Adipocyte (in vitro differentiated cells): Measurements from ENCODE around the gene LRWD1.
A peak's percentile ranks its signal among the peaks of the same experiment; 100 is the strongest.

Experiments
- DNase-seq: peaks from one replicate; pipeline ENCODE4 v3.0.0-alpha.2; 2015; ENCODE audit warnings: low read depth
- H3K27me3 ChIP-seq: replicated peaks from 2 replicates; pipeline ENCODE4 v1.7.0; 2013; ENCODE audit warnings: mild to moderate bottlenecking, low read length, moderate library complexity; ENCODE audit not compliant: control insufficient read depth, insufficient read depth
- H3K36me3 ChIP-seq: 2 replicates; pipeline ENCODE4 v1.7.0; 2013; ENCODE audit warnings: low read length, mild to moderate bottlenecking, moderate library complexity; ENCODE audit not compliant: control insufficient read depth, insufficient read depth, severe bottlenecking
- H3K4me1 ChIP-seq: 2 replicates; pipeline ENCODE4 v1.7.0; 2013; ENCODE audit warnings: mild to moderate bottlenecking, low read length, moderate library complexity; ENCODE audit not compliant: control insufficient read depth, insufficient read depth
- H3K4me3 ChIP-seq: 2 replicates; pipeline ENCODE4 v1.7.0; 2013; ENCODE audit warnings: mild to moderate bottlenecking, low read length, moderate library complexity
- H3K9ac ChIP-seq: 2 replicates; pipeline ENCODE4 v1.7.0; 2013; ENCODE audit warnings: mild to moderate bottlenecking, low read length, moderate library complexity
- H3K9me3 ChIP-seq: 2 replicates; pipeline ENCODE4 v1.7.0; 2013; ENCODE audit warnings: mild to moderate bottlenecking, low read length, moderate library complexity; ENCODE audit not compliant: control insufficient read depth

The LRWD1 gene

GRCh38 chr7:102456327-102456726, 8.5 kb upstream of the LRWD1 start:
- DNase-seq, result peak; percentile 19
- no peaks in the 10 kb centered on the region for H3K9me3 ChIP-seq
- no peak overlapping the region for H3K4me3 ChIP-seq
- no peak overlapping the region for H3K9ac ChIP-seq
- peaks cover 28% of the 10 kb centered on the region for H3K36me3 ChIP-seq
- no peaks in the 10 kb centered on the region for H3K27me3 ChIP-seq
- H3K4me1 ChIP-seq, result peaks cover 2% of the 10 kb centered on the region

- H3K4me1 ChIP-seq, result no peaks in the 10 kb centered on the region
- H3K9me3 ChIP-seq, result no peaks in the 10 kb centered on the region
- no peak overlapping the region for H3K4me3 ChIP-seq
- peaks cover 28% of the 10 kb centered on the region for H3K36me3 ChIP-seq
- H3K27me3 ChIP-seq, result no peaks in the 10 kb centered on the region
- no peak overlapping the region for H3K9ac ChIP-seq
- DNase-seq, result no peak
These were observed 7.3 kb upstream of the LRWD1 start for GRCh38 chr7:102457352-102457924.

DNA sequence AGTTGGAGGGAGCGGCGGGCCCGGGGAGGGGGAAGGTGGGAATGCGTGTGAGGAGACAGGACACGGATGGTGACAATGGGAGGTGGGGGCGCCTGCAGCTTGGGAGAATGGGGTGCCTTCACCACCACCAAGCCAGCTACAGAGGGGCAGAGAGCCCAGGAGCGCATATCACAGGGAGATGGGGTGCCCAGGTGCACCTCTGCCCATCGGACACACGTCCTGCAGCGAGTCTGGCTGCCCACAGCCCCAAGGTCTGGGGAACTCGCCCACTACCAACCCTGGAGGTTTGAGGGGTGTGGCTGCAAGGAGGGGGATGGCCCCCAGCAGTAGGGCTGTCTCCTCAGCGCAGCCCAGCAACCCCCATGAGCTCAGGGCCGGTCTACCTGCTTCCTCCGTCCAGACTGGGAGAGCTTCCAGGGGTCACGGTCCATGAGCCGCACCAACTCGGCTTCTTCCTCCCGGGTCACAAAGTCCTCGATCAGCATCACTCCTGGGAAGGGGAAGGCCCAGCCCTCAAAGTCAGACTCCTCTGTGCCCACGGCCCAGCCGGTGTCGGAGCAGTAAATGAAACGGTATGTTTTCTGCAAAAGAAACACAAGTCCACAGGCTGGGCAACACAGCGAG, 5.5 kb upstream of the LRWD1 start:
- Histone ChIP-seq H3K9me3 (no peaks in the 10 kb centered on the region), H3K27me3 (no peaks in the 10 kb centered on the region), H3K9ac (no peak overlapping the region), H3K4me3 (no peak overlapping the region), H3K4me1 (peaks cover 9% of the 10 kb centered on the region), H3K36me3 (peaks cover 28% of the 10 kb centered on the region)
- DNase-seq, result no peak

- Histone ChIP-seq H3K4me1 (peaks cover 10% of the 10 kb centered on the region), H3K27me3 (no peaks in the 10 kb centered on the region), H3K4me3 (no peak overlapping the region), H3K36me3 (peaks cover 28% of the 10 kb centered on the region), H3K9ac (no peak overlapping the region), H3K9me3 (no peaks in the 10 kb centered on the region)
- DNase-seq, result no peak
These were observed 4.3 kb upstream of the LRWD1 start for GRCh38 chr7:102460467-102460866.

DNA sequence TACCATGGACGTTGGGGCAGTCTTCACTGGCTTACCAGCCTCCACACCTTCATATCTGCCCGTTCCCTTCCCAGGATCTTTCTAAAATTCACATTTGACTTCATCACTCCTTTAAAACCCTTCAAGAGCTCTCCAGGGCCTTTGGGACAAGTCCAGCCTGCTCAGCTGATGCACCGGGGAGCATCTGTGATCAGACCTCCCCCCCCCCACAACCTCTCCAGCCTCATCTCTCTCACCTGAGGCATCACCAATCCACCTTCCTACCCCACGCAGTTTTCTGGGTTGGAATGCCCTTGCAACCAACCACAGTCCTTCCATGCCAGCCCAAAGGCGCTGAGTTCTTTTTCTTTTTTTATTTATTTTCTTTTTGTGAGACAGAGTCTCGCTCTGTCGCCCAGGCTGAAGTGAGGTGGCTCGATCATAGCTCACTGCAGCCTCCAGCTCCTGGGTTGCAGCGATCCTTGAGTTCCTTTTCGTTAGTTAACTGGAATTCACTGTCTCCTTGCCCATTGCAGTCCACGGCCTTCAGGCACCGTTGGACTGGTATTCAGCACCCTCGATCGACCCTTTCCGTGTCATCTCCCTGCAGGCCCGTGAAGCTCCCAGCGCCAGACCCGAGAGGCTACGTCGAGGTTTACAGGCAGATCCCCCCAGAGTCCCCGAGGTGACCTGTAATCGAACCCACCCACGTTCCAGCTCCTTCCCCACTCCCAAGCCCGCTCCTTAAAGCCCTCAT, 775 bp upstream of the LRWD1 start:
- no peaks in the 10 kb centered on the region for H3K9me3 ChIP-seq
- H3K9ac ChIP-seq, result peak overlapping the region; percentile 100
- DNase-seq, result peak; percentile 41
- peaks cover 5% of the 10 kb centered on the region for H3K36me3 ChIP-seq
- H3K4me1 ChIP-seq, result peaks cover 16% of the 10 kb centered on the region
- no peaks in the 10 kb centered on the region for H3K27me3 ChIP-seq
- H3K4me3 ChIP-seq, result peak overlapping the region; percentile 100

GRCh38 chr7:102466097-102466496, 1.3 kb downstream of the LRWD1 start:
- H3K9me3 ChIP-seq, result no peaks in the 10 kb centered on the region
- peaks cover 16% of the 10 kb centered on the region for H3K4me1 ChIP-seq
- no peaks in the 10 kb centered on the region for H3K36me3 ChIP-seq
- no peak for DNase-seq
- peak overlapping the region; percentile 100 for H3K4me3 ChIP-seq
- no peaks in the 10 kb centered on the region for H3K27me3 ChIP-seq
- peak overlapping the region; percentile 100 for H3K9ac ChIP-seq

GRCh38 chr7:102467581-102468477, 3.0 kb downstream of the LRWD1 start:
- Histone ChIP-seq H3K4me1 (peaks cover 16% of the 10 kb centered on the region), H3K9ac (no peak overlapping the region), H3K4me3 (no peak overlapping the region), H3K9me3 (no peaks in the 10 kb centered on the region), H3K36me3 (no peaks in the 10 kb centered on the region), H3K27me3 (no peaks in the 10 kb centered on the region)
- DNase-seq, result no peak

- H3K4me3 ChIP-seq, result no peak overlapping the region
- no peak for DNase-seq
- H3K36me3 ChIP-seq, result peaks cover 9% of the 10 kb centered on the region
- no peak overlapping the region for H3K9ac ChIP-seq
- peaks cover 13% of the 10 kb centered on the region for H3K4me1 ChIP-seq
- H3K9me3 ChIP-seq, result no peaks in the 10 kb centered on the region
- H3K27me3 ChIP-seq, result no peaks in the 10 kb centered on the region
These were observed 3.9 kb downstream of the LRWD1 start for GRCh38 chr7:102468478-102469350.

GRCh38 chr7:102469351-102469971, 4.7 kb downstream of the LRWD1 start:
- Histone ChIP-seq H3K4me1 (peaks cover 6% of the 10 kb centered on the region), H3K9ac (no peak overlapping the region), H3K36me3 (peaks cover 9% of the 10 kb centered on the region), H3K27me3 (no peaks in the 10 kb centered on the region), H3K9me3 (no peaks in the 10 kb centered on the region), H3K4me3 (no peak overlapping the region)
- no peak for DNase-seq
